K562 (cell line): ENCODE results near the gene WDR88. TPM values are rescaled to one million over a fixed set of nuclear protein-coding genes. Genes with fewer than 3 reads are reported as not detected.

Experiments
- ARNT ChIP-seq, 2 experiments: fragments of 450-650 bp; IDR thresholded peaks; 2 replicates each; pipeline ENCODE4 v1.6.1; 2016; ENCODE audit warnings: mild to moderate bottlenecking in 1 of 2
- CREB3L1 ChIP-seq: fragments of 450-650 bp; IDR thresholded peaks from 2 replicates; pipeline ENCODE4 v1.6.1; 2014; ENCODE audit warnings: low read depth, mild to moderate bottlenecking, moderate library complexity, borderline replicate concordance
- ELK1 ChIP-seq: sonication (generic); formaldehyde crosslinking; IDR thresholded peaks from 2 replicates; pipeline ENCODE4 v1.8.1; 2022; ENCODE audit warnings: missing genetic modification reagents
- MYBL2 ChIP-seq, 2 experiments: fragments of 450-650 bp in 1 of 2; sonication (generic) in 1 of 2; formaldehyde crosslinking in 1 of 2; IDR thresholded peaks; 2 replicates each; pipeline versions ENCODE4 v1.6.1 to v1.8.1; 2017 to 2022; ENCODE audit warnings: borderline replicate concordance in 1 of 2, inconsistent platforms in 1 of 2, low read depth in 1 of 2, mild to moderate bottlenecking in 1 of 2, missing genetic modification reagents in 1 of 2, moderate library complexity in 1 of 2
- TAF15 ChIP-seq: fragments of 200-400 bp; formaldehyde crosslinking; IDR thresholded peaks from 2 replicates; pipeline ENCODE4 v1.6.1; 2017; ENCODE audit warnings: mild to moderate bottlenecking, low read depth, low read length, moderate library complexity
- XRCC3 ChIP-seq: fragments of 450-650 bp; IDR thresholded peaks from 2 replicates; pipeline ENCODE4 v1.6.1; 2017; ENCODE audit warnings: mild to moderate bottlenecking, moderate library complexity
- ZNF384 ChIP-seq: IDR thresholded peaks from 2 replicates; pipeline ENCODE4 v1.6.1; 2012; ENCODE audit warnings: low read depth, low read length, improper control_type of control experiment
- ZNF407 ChIP-seq: fragments of 450-650 bp; IDR thresholded peaks from 2 replicates; pipeline ENCODE4 v1.6.1; 2016; ENCODE audit warnings: low read depth
- ZNF592 ChIP-seq: fragments of 450-650 bp; IDR thresholded peaks from 2 replicates; pipeline ENCODE4 v1.6.1; 2017; ENCODE audit warnings: antibody characterized with exemption, mild to moderate bottlenecking
- polyA plus RNA-seq, 8 experiments: library from polyadenylated mRNA; depleted of rRNA in 4 of 8; stranded (reverse) in 5 of 8; unstranded in 3 of 8; fragments of >200 nt; fragmentation: Nextera tagmentation in 2 of 8; fragmentation: Illumina TruSeq in 1 of 8; extraction: Ambion mirVana in 2 of 8; extraction: Trizol in 1 of 8; gene quantifications; 2 replicates each; pipeline versions ENCODE4 v1.2.1 to v1.2.3, GENCODE V29; 2011 to 2014; ENCODE audit warnings: inconsistent platforms in 1 of 8, missing spikeins in 1 of 8
- total RNA-seq, 7 experiments: library from RNA; depleted of rRNA in 6 of 7; stranded (reverse); fragments of >200 nt in 6 of 7; fragmentation: Illumina TruSeq in 2 of 7; extraction: Trizol in 2 of 7; gene quantifications; 2 replicates each; pipeline versions ENCODE4 v1.2.1 to v1.2.3, GENCODE V29; 2011 to 2021; ENCODE audit warnings: low replicate concordance in 1 of 7

The WDR88 gene
- total and polyA plus RNA-seq, 9 of the 15 experiments (the other 6 are each of a cell fraction or from before 2014, with no cell fraction given) = 0.03 to 0.04 TPM; not detected in 7

GRCh38 chr19:33202546-33203507, 70.9 kb downstream of the WDR88 start (continued):
- TF ChIP-seq ZNF592 (no peak), TAF15 (no peak), ELK1 (CRISPR knock-in tag) (no peak), ARNT (IDR thresholded peaks at IDR 0.05) (no peak), ZNF384 (no peak), XRCC3 (no peak), ZNF407 (no peak), MYBL2 (IDR thresholded peaks at IDR 0.05; ENCODE audit: low read depth) (no peak), MYBL2 (CRISPR knock-in tag; IDR thresholded peaks at IDR 0.05; ENCODE audit: borderline replicate concordance) (no peak), CREB3L1 (no peak)
